ENCODE measurements around the gene TESPA1.
A peak's percentile ranks its signal among the peaks of the same experiment; 100 is the strongest.

TESPA1 gene

DNA sequence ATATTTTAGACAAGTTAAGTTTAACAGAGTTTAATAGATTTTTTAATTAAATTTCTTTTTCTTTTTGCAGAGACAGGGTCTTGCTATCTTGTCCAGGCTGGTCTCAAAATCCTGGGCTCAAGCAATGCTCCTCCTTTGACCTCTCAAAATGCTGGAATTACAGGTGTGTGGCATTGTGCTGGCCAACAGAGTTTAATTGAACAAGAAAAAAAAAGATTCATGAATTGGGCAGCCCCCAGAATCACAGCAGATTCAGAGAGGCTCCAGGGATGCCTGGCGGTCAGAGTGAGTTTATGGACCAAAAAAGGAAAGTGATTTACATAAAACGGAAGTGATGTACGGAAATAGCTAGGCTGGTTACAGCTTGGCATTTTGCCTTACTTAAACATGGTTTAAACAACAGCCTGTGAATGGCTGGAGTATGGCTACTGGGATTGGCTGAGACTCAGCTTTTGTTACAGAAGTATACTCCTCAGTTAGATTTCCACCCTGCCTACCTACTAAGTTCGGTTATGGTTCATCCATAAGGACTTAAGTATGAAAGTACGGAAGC is 14.5 kb upstream of the TESPA1 start:
- no peak overlapping the region for H3K9ac ChIP-seq
- H3K27me3 ChIP-seq (ENCODE audit: control insufficient read depth, insufficient read depth, low read length) = no peaks in the 10 kb centered on the region
- no peaks in the 10 kb centered on the region for H3K4me1 ChIP-seq
- no peaks in the 10 kb centered on the region for H3K36me3 ChIP-seq (ENCODE audit: control insufficient read depth, insufficient read depth, low read length)
- H3K27ac ChIP-seq = no peak overlapping the region
- H3K9me3 ChIP-seq (ENCODE audit: control insufficient read depth, low read length) = no peaks in the 10 kb centered on the region
- H3K4me3 ChIP-seq (ENCODE audit: low read depth, low read length) = no peak overlapping the region
- no peak for TF ChIP-seq CTCF (IDR thresholded peaks at IDR 0.05)
- no peak overlapping the region for H3K4me2 ChIP-seq (ENCODE audit: low read length)
- H2AFZ ChIP-seq = no peak overlapping the region
- no peaks in the 10 kb centered on the region for H3K79me2 ChIP-seq

- no peaks in the 10 kb centered on the region for H3K9me3 ChIP-seq (ENCODE audit: control insufficient read depth, low read length)
- peaks cover 2% of the 10 kb centered on the region for H3K4me1 ChIP-seq
- no peaks in the 10 kb centered on the region for H3K36me3 ChIP-seq (ENCODE audit: control insufficient read depth, insufficient read depth, low read length)
- H3K27me3 ChIP-seq (ENCODE audit: control insufficient read depth, insufficient read depth, low read length) = no peaks in the 10 kb centered on the region
- no peak overlapping the region for H3K27ac ChIP-seq
- H2AFZ ChIP-seq = no peak overlapping the region
- H3K9ac ChIP-seq = no peak overlapping the region
- H3K4me3 ChIP-seq (ENCODE audit: low read depth, low read length) = no peak overlapping the region
- no peak for TF ChIP-seq CTCF (IDR thresholded peaks at IDR 0.05)
- no peaks in the 10 kb centered on the region for H3K79me2 ChIP-seq
- no peak overlapping the region for H3K4me2 ChIP-seq (ENCODE audit: low read length)
Measured at GRCh38 chr12:54997929-54998522, 13.5 kb upstream of the TESPA1 start.

DNA sequence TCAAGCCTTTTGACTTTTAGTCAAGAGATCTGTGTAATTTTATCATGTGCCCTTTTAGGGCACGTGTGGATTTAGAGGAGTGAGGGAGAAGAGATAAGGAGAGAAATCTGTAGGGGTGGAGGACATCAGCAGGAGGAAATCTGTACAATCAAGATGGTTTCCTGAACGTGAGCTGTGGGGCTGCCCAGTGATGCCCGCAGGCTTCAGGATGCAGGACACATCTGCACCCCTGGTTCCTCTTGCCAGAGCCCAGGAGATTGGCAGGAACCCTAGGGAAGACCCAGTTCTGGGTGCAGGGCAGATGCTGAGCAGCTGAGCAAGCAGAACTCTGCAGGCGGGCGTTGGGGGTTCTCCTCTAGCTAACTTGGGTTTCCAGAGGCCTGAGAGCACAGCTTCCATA is 11.6 kb upstream of the TESPA1 start:
- Histone ChIP-seq H3K9me3 (ENCODE audit: control insufficient read depth, low read length) (no peaks in the 10 kb centered on the region), H2AFZ (no peak overlapping the region), H3K4me2 (ENCODE audit: low read length) (no peak overlapping the region), H3K27me3 (ENCODE audit: control insufficient read depth, insufficient read depth, low read length) (no peaks in the 10 kb centered on the region), H3K9ac (no peak overlapping the region), H3K36me3 (ENCODE audit: control insufficient read depth, insufficient read depth, low read length) (no peaks in the 10 kb centered on the region), H3K79me2 (no peaks in the 10 kb centered on the region), H3K4me1 (peaks cover 3% of the 10 kb centered on the region), H3K4me3 (ENCODE audit: low read depth, low read length) (no peak overlapping the region), H3K27ac (no peak overlapping the region)
- TF ChIP-seq CTCF (IDR thresholded peaks at IDR 0.05) = no peak

DNA sequence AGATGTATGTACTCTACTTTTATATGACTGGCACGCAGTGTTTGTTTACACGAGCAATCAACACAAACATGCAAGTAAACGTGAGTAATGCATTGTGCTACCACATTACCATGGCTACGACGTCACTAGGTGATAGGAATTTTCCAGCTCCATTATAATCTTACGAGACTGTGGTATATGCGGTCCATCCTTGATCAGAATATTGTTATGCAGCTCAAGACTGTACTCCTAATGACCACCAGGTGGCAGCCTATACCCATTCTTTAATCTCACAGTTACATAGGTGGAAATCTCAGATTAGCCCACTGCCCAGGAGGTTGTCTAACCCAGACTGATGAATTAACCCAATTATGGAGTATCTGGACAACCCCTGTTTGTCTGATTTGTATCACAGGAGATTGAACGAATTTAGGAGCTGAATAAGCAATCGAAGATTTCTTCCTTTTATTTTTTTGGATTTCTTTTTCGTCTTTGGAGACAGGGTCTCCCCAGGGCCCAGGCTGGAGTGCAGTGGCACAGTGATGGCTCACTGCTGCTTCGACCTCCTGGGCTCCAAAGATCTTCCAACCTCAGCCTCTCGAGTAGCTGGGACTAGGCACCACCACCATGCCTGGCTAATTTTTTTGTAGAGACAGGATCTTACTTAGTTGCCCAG is 8.7 kb upstream of the TESPA1 start:
- H3K9ac ChIP-seq = no peak overlapping the region
- TF ChIP-seq CTCF (IDR thresholded peaks at IDR 0.05) = peak; percentile 90
- no peaks in the 10 kb centered on the region for H3K9me3 ChIP-seq (ENCODE audit: control insufficient read depth, low read length)

More for the DNA sequence above, 8.7 kb upstream of the TESPA1 start:
- no peak overlapping the region for H3K4me3 ChIP-seq (ENCODE audit: low read depth, low read length)
- no peak overlapping the region for H3K27ac ChIP-seq
- no peaks in the 10 kb centered on the region for H3K27me3 ChIP-seq (ENCODE audit: control insufficient read depth, insufficient read depth, low read length)
- H3K4me1 ChIP-seq = peaks cover 3% of the 10 kb centered on the region
- no peaks in the 10 kb centered on the region for H3K36me3 ChIP-seq (ENCODE audit: control insufficient read depth, insufficient read depth, low read length)
- no peak overlapping the region for H2AFZ ChIP-seq
- H3K79me2 ChIP-seq = no peaks in the 10 kb centered on the region
- H3K4me2 ChIP-seq (ENCODE audit: low read length) = no peak overlapping the region

Data from parathyroid adenoma (tissue), 2 donors.